ENCODE data around the gene MAP1B. TPM values are rescaled to one million over a fixed set of nuclear protein-coding genes. Genes with fewer than 3 reads are reported as not detected.

Gene MAP1B
- polyA plus RNA-seq, 2 of the 4 experiments (the other 2 are of a cell fraction): 40.2 to 73.0 TPM

- POLR2A ChIA-PET: no interaction called here
- WGBS (ENCODE audit: missing lambda C conversion rate): 75% methylated on average over 8 of the region's 8 CpGs
Observed at GRCh38 chr5:72152545-72152944, 45.3 kb downstream of the MAP1B start.

GRCh38 chr5:72153551-72153950 is 46.3 kb downstream of the MAP1B start:
- H3K27ac ChIP-seq: peak overlapping the region in 1 of 2 experiments; percentile 5; a peak in 1 of 6 replicates
- peaks cover 69% of the 10 kb centered on the region for H3K4me1 ChIP-seq
- no peak for ATAC-seq
- DNase-seq (ENCODE audit: low read depth in 1 of 2, low spot score in 1 of 2): no peak
- TF ChIP-seq RAD21 (conservative IDR thresholded peaks at IDR 0.05 in 1 of 2, IDR thresholded peaks at IDR 0.05 in 1 of 2) (no peak), CHD4 (IDR thresholded peaks at IDR 0.05; ENCODE audit: borderline replicate concordance) (no peak), EHMT2 (IDR thresholded peaks at IDR 0.05; ENCODE audit: low read depth) (no peak), KDM1A (IDR thresholded peaks at IDR 0.05; ENCODE audit: low read depth) (no peak), BHLHE40 (IDR thresholded peaks at IDR 0.05; ENCODE audit: low read depth, low read length) (no peak), ZNF302 (CRISPR knock-in tag; IDR thresholded peaks at IDR 0.05) (no peak), PHF8 (IDR thresholded peaks at IDR 0.05; ENCODE audit: borderline replicate concordance, low read depth) (no peak), MYC (IDR thresholded peaks at IDR 0.05; ENCODE audit: borderline replicate concordance, low read length) (no peak), FOSB (CRISPR knock-in tag; IDR thresholded peaks at IDR 0.05) (no peak), POLR2AphosphoS2 (conservative IDR thresholded peaks at IDR 0.05; ENCODE audit: low read length) (no peak), SREBF2 (IDR thresholded peaks at IDR 0.05) (no peak), CEBPB (IDR thresholded peaks at IDR 0.05) (no peak), RCOR1 (IDR thresholded peaks at IDR 0.05; ENCODE audit: low read depth, low read length) (no peak), CBX2 (IDR thresholded peaks at IDR 0.05; ENCODE audit: borderline replicate concordance, low read depth) (no peak), CBX8 (IDR thresholded peaks at IDR 0.05) (no peak), NR3C1 (IDR thresholded peaks at IDR 0.05) (no peak), ESRRA (IDR thresholded peaks at IDR 0.05; ENCODE audit: borderline replicate concordance, low read length) (no peak)
- TF ChIP-seq, protein P1, sequence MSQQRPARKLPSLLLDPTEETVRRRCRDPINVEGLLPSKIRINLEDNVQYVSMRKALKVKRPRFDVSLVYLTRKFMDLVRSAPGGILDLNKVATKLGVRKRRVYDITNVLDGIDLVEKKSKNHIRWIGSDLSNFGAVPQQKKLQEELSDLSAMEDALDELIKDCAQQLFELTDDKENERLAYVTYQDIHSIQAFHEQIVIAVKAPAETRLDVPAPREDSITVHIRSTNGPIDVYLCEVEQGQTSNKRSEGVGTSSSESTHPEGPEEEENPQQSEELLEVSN (IDR thresholded peaks at IDR 0.05; ENCODE audit: borderline replicate concordance, low read depth): no peak
- TF ChIP-seq, protein P2, sequence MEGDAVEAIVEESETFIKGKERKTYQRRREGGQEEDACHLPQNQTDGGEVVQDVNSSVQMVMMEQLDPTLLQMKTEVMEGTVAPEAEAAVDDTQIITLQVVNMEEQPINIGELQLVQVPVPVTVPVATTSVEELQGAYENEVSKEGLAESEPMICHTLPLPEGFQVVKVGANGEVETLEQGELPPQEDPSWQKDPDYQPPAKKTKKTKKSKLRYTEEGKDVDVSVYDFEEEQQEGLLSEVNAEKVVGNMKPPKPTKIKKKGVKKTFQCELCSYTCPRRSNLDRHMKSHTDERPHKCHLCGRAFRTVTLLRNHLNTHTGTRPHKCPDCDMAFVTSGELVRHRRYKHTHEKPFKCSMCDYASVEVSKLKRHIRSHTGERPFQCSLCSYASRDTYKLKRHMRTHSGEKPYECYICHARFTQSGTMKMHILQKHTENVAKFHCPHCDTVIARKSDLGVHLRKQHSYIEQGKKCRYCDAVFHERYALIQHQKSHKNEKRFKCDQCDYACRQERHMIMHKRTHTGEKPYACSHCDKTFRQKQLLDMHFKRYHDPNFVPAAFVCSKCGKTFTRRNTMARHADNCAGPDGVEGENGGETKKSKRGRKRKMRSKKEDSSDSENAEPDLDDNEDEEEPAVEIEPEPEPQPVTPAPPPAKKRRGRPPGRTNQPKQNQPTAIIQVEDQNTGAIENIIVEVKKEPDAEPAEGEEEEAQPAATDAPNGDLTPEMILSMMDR (IDR thresholded peaks at IDR 0.05): no peak
- ChIA-PET CTCF (no interaction called here), POLR2A (no interaction called here)
- WGBS (ENCODE audit: missing lambda C conversion rate): 75% methylated on average over 4 of the region's 4 CpGs
- no peak for FAIRE-seq
- no peaks in the 10 kb centered on the region for H3K9me3 ChIP-seq
- H3K4me3 ChIP-seq: no peak overlapping the region
- H3K4me2 ChIP-seq: no peak overlapping the region

More at GRCh38 chr5:72152545-72152944, 45.3 kb downstream of the MAP1B start:
- Histone ChIP-seq H3K9me3 (no peaks in the 10 kb centered on the region), H3K4me3 (no peak overlapping the region), H3K27ac (0 out of 6 replicates have a peak overlapping the region, but pooled peaks of 1 of the 2 experiments have one; percentile 32), H3K4me1 (peaks cover 69% of the 10 kb centered on the region), H3K4me2 (peak overlapping the region; percentile 23; the same call in 1 of the 3 replicates)
- no peak for DNase-seq (ENCODE audit: low read depth in 1 of 2, low spot score in 1 of 2)
- ATAC-seq: no peak
- FAIRE-seq: no peak
- CTCF ChIA-PET: interaction anchor here (1.1 kb wide), 1 partner anchor 19 kb away, joined by 3 read pairs; no protein-coding TSS in a partner anchor
- TF ChIP-seq RFX5 (IDR thresholded peaks at IDR 0.05) (no peak), CHD4 (IDR thresholded peaks at IDR 0.05; ENCODE audit: borderline replicate concordance) (no peak), HDAC2 (IDR thresholded peaks at IDR 0.05) (no peak), HOXB5 (CRISPR knock-in tag; IDR thresholded peaks at IDR 0.05) (no peak), KDM1A (IDR thresholded peaks at IDR 0.05; ENCODE audit: low read depth) (no peak), ZSCAN20 (CRISPR knock-in tag; IDR thresholded peaks at IDR 0.05) (no peak), JUNB (IDR thresholded peaks at IDR 0.05) (no peak), MAX (IDR thresholded peaks at IDR 0.05) (no peak), ESRRA (IDR thresholded peaks at IDR 0.05; ENCODE audit: borderline replicate concordance, low read length) (no peak), MAFK (IDR thresholded peaks at IDR 0.05; ENCODE audit: partially characterized antibody) (no peak), ZFP36 (IDR thresholded peaks at IDR 0.05; ENCODE audit: borderline replicate concordance, partially characterized antibody) (no peak), POLR2AphosphoS2 (conservative IDR thresholded peaks at IDR 0.05; ENCODE audit: low read length) (no peak), FOSB (CRISPR knock-in tag; IDR thresholded peaks at IDR 0.05) (no peak), EHF (CRISPR knock-in tag; IDR thresholded peaks at IDR 0.05) (no peak), FOSL2 (IDR thresholded peaks at IDR 0.05) (no peak), FOSL2 (CRISPR knock-in tag; IDR thresholded peaks at IDR 0.05) (no peak), MYC (IDR thresholded peaks at IDR 0.05; ENCODE audit: borderline replicate concordance, low read length) (no peak), CEBPB (IDR thresholded peaks at IDR 0.05) (no peak), HOXB13 (CRISPR knock-in tag; IDR thresholded peaks at IDR 0.05; ENCODE audit: low read depth) (no peak), EHMT2 (IDR thresholded peaks at IDR 0.05; ENCODE audit: low read depth) (no peak)
- TF ChIP-seq, protein P3, sequence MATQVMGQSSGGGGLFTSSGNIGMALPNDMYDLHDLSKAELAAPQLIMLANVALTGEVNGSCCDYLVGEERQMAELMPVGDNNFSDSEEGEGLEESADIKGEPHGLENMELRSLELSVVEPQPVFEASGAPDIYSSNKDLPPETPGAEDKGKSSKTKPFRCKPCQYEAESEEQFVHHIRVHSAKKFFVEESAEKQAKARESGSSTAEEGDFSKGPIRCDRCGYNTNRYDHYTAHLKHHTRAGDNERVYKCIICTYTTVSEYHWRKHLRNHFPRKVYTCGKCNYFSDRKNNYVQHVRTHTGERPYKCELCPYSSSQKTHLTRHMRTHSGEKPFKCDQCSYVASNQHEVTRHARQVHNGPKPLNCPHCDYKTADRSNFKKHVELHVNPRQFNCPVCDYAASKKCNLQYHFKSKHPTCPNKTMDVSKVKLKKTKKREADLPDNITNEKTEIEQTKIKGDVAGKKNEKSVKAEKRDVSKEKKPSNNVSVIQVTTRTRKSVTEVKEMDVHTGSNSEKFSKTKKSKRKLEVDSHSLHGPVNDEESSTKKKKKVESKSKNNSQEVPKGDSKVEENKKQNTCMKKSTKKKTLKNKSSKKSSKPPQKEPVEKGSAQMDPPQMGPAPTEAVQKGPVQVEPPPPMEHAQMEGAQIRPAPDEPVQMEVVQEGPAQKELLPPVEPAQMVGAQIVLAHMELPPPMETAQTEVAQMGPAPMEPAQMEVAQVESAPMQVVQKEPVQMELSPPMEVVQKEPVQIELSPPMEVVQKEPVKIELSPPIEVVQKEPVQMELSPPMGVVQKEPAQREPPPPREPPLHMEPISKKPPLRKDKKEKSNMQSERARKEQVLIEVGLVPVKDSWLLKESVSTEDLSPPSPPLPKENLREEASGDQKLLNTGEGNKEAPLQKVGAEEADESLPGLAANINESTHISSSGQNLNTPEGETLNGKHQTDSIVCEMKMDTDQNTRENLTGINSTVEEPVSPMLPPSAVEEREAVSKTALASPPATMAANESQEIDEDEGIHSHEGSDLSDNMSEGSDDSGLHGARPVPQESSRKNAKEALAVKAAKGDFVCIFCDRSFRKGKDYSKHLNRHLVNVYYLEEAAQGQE (IDR thresholded peaks at IDR 0.05): no peak
